Measurements from ENCODE around the gene PRR27.
"Not testable (repeated sequence)": the region's sequence is repeated elsewhere in the genome, so short reads cannot be mapped to it uniquely, and the experiment has no call there.

PRR27 gene

GRCh38 chr4:70212752-70213151 lies 58.7 kb downstream of the PRR27 start:
- DNase-seq: not testable (repeated sequence)
